Activated CD4-positive, alpha-beta T cell treated with anti-CD3 and anti-CD28 coated beads, Interleukin-2, amount 50 U/mL, for 48 hours (primary cell): ENCODE data around the gene ITIH4.

ENCODE experiments used
- DNase-seq, 2 experiments: peaks; one replicate each; pipeline ENCODE4 v3.0.0-alpha.2; 2020

The ITIH4 gene

GRCh38 chr3:52847726-52848125 is 17.3 kb upstream of the ITIH4 start:
- no peak for DNase-seq

GRCh38 chr3:52847241-52847640 is 16.8 kb upstream of the ITIH4 start:
- no peak for DNase-seq

GRCh38 chr3:52846432-52846965 is 16.0 kb upstream of the ITIH4 start:
- DNase-seq, result no peak

- DNase-seq, result peak; percentile 21 to 25
Observed at GRCh38 chr3:52845691-52846431, 15.4 kb upstream of the ITIH4 start.

- no peak for DNase-seq
Observed at GRCh38 chr3:52845157-52845556, 14.7 kb upstream of the ITIH4 start.

GRCh38 chr3:52844290-52844975 is 14.0 kb upstream of the ITIH4 start:
- no peak for DNase-seq

- DNase-seq, result no peak
Observed at GRCh38 chr3:52843881-52844280, 13.4 kb upstream of the ITIH4 start.

- no peak for DNase-seq
Observed at GRCh38 chr3:52843108-52843865, 12.8 kb upstream of the ITIH4 start.

- no peak for DNase-seq
Observed at GRCh38 chr3:52842424-52842823, 12.0 kb upstream of the ITIH4 start.

- no peak for DNase-seq
Observed at GRCh38 chr3:52841981-52842340, 11.5 kb upstream of the ITIH4 start.

GRCh38 chr3:52841211-52841980 is 10.9 kb upstream of the ITIH4 start:
- DNase-seq, result no peak

GRCh38 chr3:52839892-52840545 is 9.5 kb upstream of the ITIH4 start:
- DNase-seq, result no peak

- DNase-seq, result no peak
Observed at GRCh38 chr3:52839268-52839575, 8.8 kb upstream of the ITIH4 start.

GRCh38 chr3:52838561-52839267 is 8.2 kb upstream of the ITIH4 start:
- no peak for DNase-seq

GRCh38 chr3:52836986-52837385 is 6.5 kb upstream of the ITIH4 start:
- DNase-seq, result no peak

GRCh38 chr3:52836471-52836845 is 6.0 kb upstream of the ITIH4 start:
- DNase-seq, result no peak

- no peak for DNase-seq
Observed at GRCh38 chr3:52835766-52836470, 5.4 kb upstream of the ITIH4 start.

GRCh38 chr3:52834871-52835501 is 4.5 kb upstream of the ITIH4 start, which contains the start of gene MUSTN1:
MUSTN1 (minus strand) TSS chr3:52835019; CDS start chr3:52834948, 71 bp downstream.
- DNase-seq, result no peak

- no peak for DNase-seq
Observed at GRCh38 chr3:52833202-52833601, 2.7 kb upstream of the ITIH4 start.

- DNase-seq, result no peak
Observed at GRCh38 chr3:52831500-52832301, 1.2 kb upstream of the ITIH4 start.
